Measurements from ENCODE around the gene CALM1.

GRCh38 chr14:90398315-90398839, 1.5 kb downstream of the CALM1 start:
- no peak for TF ChIP-seq CTCF (IDR thresholded peaks at IDR 0.05)
- TF ChIP-seq POLR2A (IDR thresholded peaks at IDR 0.05) = no peak
